H1 (cell line): ENCODE data around the gene CHD6. TPM values are rescaled to one million over a fixed set of nuclear protein-coding genes. Genes with fewer than 3 reads are reported as not detected.

Experiments
- CTCF ChIA-PET: fragments of 300-600 bp; sonication (Branson Sonifier 250); formaldehyde crosslinking; loops from one replicate; lab custom pipeline; 2021; ENCODE audit not compliant: partially characterized antibody; lab: Charles Lee
- POLR2A ChIA-PET: fragments of 300-600 bp; sonication (Branson Sonifier 250); formaldehyde crosslinking; loops from one replicate; lab custom pipeline; 2021; ENCODE audit warnings: inconsistent platforms; ENCODE audit not compliant: partially characterized antibody; lab: Charles Lee
- DNase-seq, 2 experiments: peaks; one replicate each; pipeline versions ENCODE4 v3.0.0 to v3.0.0-alpha.2; 2010 to 2022; ENCODE audit warnings: low spot score in 2 of 2, low read depth in 1 of 2, mixed read lengths in 1 of 2
- FAIRE-seq: peaks from 2 replicates; lab custom pipeline; 2011; peaks lifted over from hg19 to GRCh38; lab: Jason Lieb, UNC
- H2AFZ ChIP-seq: 2 replicates; pipeline ENCODE4 v1.8.1; 2012; ENCODE audit warnings: low read length, inconsistent platforms
- H2AK5ac ChIP-seq: 2 replicates; pipeline ENCODE4 v1.6.1; 2013; ENCODE audit warnings: low read depth, low read length
- H2BK120ac ChIP-seq: replicated peaks from 2 replicates; pipeline ENCODE3; 2013; ENCODE audit warnings: low read depth, low read length, inconsistent platforms
- H2BK12ac ChIP-seq: 2 replicates; pipeline ENCODE4 v1.6.1; 2013; ENCODE audit warnings: low read depth, low read length
- H2BK15ac ChIP-seq: 2 replicates; pipeline ENCODE4 v1.6.1; 2013; ENCODE audit warnings: low read length
- H2BK20ac ChIP-seq: 2 replicates; pipeline ENCODE4 v1.6.1; 2013; ENCODE audit warnings: low read length
- H2BK5ac ChIP-seq: 2 replicates; pipeline ENCODE4 v1.6.1; 2013; ENCODE audit warnings: low read depth, low read length
- H3K14ac ChIP-seq: 2 replicates; pipeline ENCODE4 v1.6.1; 2013; ENCODE audit warnings: inconsistent platforms; ENCODE audit not compliant: insufficient read length
- H3K18ac ChIP-seq: 2 replicates; pipeline ENCODE4 v1.6.1; 2013; ENCODE audit warnings: low read length; ENCODE audit errors: extremely low read depth
- H3K23ac ChIP-seq: 2 replicates; pipeline ENCODE4 v1.6.1; 2013; ENCODE audit warnings: inconsistent platforms; ENCODE audit not compliant: insufficient read length
- H3K23me2 ChIP-seq: 2 replicates; pipeline ENCODE4 v1.6.1; 2013; ENCODE audit warnings: low read depth, low read length
- H3K27ac ChIP-seq: 2 replicates; pipeline ENCODE4 v1.6.1; 2011; ENCODE audit warnings: low read depth, low read length, inconsistent platforms
- H3K27me3 ChIP-seq, 4 experiments: replicated peaks in 1 of 4; 1 replicate in 1 of 4; 2 replicates in 3 of 4; pipeline versions ENCODE4 v1.6.1 to v1.8.1; 2011 to 2013; ENCODE audit warnings: low read length in 3 of 4, mild to moderate bottlenecking in 3 of 4, inconsistent platforms in 2 of 4, mixed read lengths in 2 of 4, moderate library complexity in 1 of 4; ENCODE audit not compliant: control insufficient read depth in 3 of 4, insufficient read depth in 3 of 4; ENCODE audit errors: extremely low read depth in 1 of 4
- H3K36me3 ChIP-seq, 4 experiments: 2 replicates each; pipeline versions ENCODE4 v1.6.1 to v1.8.1; 2011 to 2013; ENCODE audit warnings: mild to moderate bottlenecking in 4 of 4, low read length in 3 of 4, moderate library complexity in 2 of 4, control low read depth in 1 of 4, inconsistent platforms in 1 of 4; ENCODE audit not compliant: insufficient read depth in 4 of 4, control insufficient read depth in 2 of 4
- H3K4ac ChIP-seq: replicated peaks from 2 replicates; pipeline ENCODE3; 2013; ENCODE audit warnings: low read length, low read depth, mixed read lengths, inconsistent platforms; ENCODE audit not compliant: insufficient read length
- H3K4me1 ChIP-seq, 4 experiments: replicated peaks in 1 of 4; 1 replicate in 1 of 4; 2 replicates in 3 of 4; pipeline versions ENCODE4 v1.6.1 to v1.8.1; 2011 to 2013; ENCODE audit warnings: low read length in 3 of 4, inconsistent platforms in 2 of 4, mixed read lengths in 1 of 4; ENCODE audit not compliant: insufficient read depth in 4 of 4, control insufficient read depth in 3 of 4
- H3K4me2 ChIP-seq, 2 experiments: 2 replicates each; pipeline versions ENCODE4 v1.6.1 to v1.8.1; 2011 to 2013; ENCODE audit warnings: low read depth in 2 of 2, low read length in 2 of 2, control low read depth in 1 of 2, inconsistent platforms in 1 of 2, mild to moderate bottlenecking in 1 of 2; ENCODE audit not compliant: insufficient read depth in 1 of 2
- H3K4me3 ChIP-seq, 4 experiments: fragments of 200-600, 300-600 bp in 1 of 4; sonication (generic), shearing (Covaris generic), sonication (Bioruptor Twin) in 1 of 4; 2 replicates each; pipeline versions ENCODE4 v1.5.1 to v1.8.1; 2011 to 2016; ENCODE audit warnings: low read length in 4 of 4, low read depth in 3 of 4, control low read depth in 2 of 4, inconsistent platforms in 2 of 4, mild to moderate bottlenecking in 2 of 4, mixed read lengths in 1 of 4, moderate library complexity in 1 of 4; ENCODE audit not compliant: insufficient read depth in 2 of 4; ENCODE audit errors: extremely low read depth in 1 of 4
- H3K56ac ChIP-seq: replicated peaks from 2 replicates; pipeline ENCODE3; 2013; ENCODE audit warnings: low read depth, mild to moderate bottlenecking, mixed read lengths, low read length, inconsistent platforms; ENCODE audit not compliant: insufficient read length
- H3K79me1 ChIP-seq: 2 replicates; pipeline ENCODE4 v1.6.1; 2013; ENCODE audit warnings: low read depth, low read length, control low read depth
- H3K79me2 ChIP-seq, 2 experiments: 2 replicates each; pipeline versions ENCODE4 v1.6.1 to v1.8.1; 2012 to 2013; ENCODE audit warnings: low read length in 2 of 2, mild to moderate bottlenecking in 2 of 2, inconsistent platforms in 1 of 2; ENCODE audit not compliant: insufficient read depth in 2 of 2, control insufficient read depth in 1 of 2
- H3K9ac ChIP-seq, 4 experiments: replicated peaks in 1 of 4; 1 replicate in 1 of 4; 2 replicates in 3 of 4; pipeline versions ENCODE4 v1.6.1 to v1.8.1; 2011 to 2013; ENCODE audit warnings: low read depth in 3 of 4, low read length in 3 of 4, control low read depth in 2 of 4, mild to moderate bottlenecking in 2 of 4, moderate library complexity in 2 of 4, inconsistent platforms in 1 of 4; ENCODE audit errors: extremely low read depth in 1 of 4
- H3K9me3 ChIP-seq, 2 experiments: 2 replicates each; pipeline versions ENCODE4 v1.6.1 to v1.8.1; 2012 to 2013; ENCODE audit warnings: mild to moderate bottlenecking in 2 of 2, moderate library complexity in 2 of 2, control low read depth in 1 of 2, inconsistent platforms in 1 of 2, low read depth in 1 of 2, low read length in 1 of 2, mixed read lengths in 1 of 2; ENCODE audit not compliant: insufficient read depth in 2 of 2
- H4K20me1 ChIP-seq, 2 experiments: replicated peaks in 1 of 2; 2 replicates each; pipeline versions ENCODE3 to v1.8.1; 2011 to 2013; ENCODE audit warnings: inconsistent platforms in 2 of 2, low read length in 2 of 2, mild to moderate bottlenecking in 1 of 2; ENCODE audit not compliant: insufficient read depth in 2 of 2, control insufficient read depth in 1 of 2
- H4K5ac ChIP-seq: 2 replicates; pipeline ENCODE4 v1.6.1; 2013; ENCODE audit warnings: low read length, low read depth, mixed read lengths, inconsistent platforms; ENCODE audit not compliant: insufficient read length
- H4K8ac ChIP-seq: 2 replicates; pipeline ENCODE4 v1.8.0; 2013; ENCODE audit warnings: mild to moderate bottlenecking, moderate library complexity, low read length, inconsistent platforms; ENCODE audit not compliant: insufficient read depth; ENCODE audit errors: extremely low read depth
- H4K91ac ChIP-seq: replicated peaks from 2 replicates; pipeline ENCODE3; 2013; ENCODE audit warnings: low read length, mixed read lengths, inconsistent platforms; ENCODE audit not compliant: insufficient read length
- CEBPB ChIP-seq: IDR thresholded peaks from 2 replicates; pipeline ENCODE4 v1.6.1; 2012; ENCODE audit warnings: low read depth, low read length
- CREB1 ChIP-seq: IDR thresholded peaks from 2 replicates; pipeline ENCODE4 v1.6.1; 2012; ENCODE audit warnings: inconsistent platforms
- HDAC6 ChIP-seq: IDR thresholded peaks from one replicate; pipeline ENCODE4 v1.7.1; 2012; ENCODE audit warnings: low read depth, mild to moderate bottlenecking, inconsistent platforms, low read length, moderate library complexity
- MAX ChIP-seq: IDR thresholded peaks from 2 replicates; pipeline ENCODE4 v1.6.1; 2012; ENCODE audit warnings: inconsistent platforms
- NANOG ChIP-seq: IDR thresholded peaks from 2 replicates; pipeline ENCODE4 v1.6.1; 2011; ENCODE audit warnings: low read length, low read depth, mild to moderate bottlenecking, inconsistent platforms; ENCODE audit not compliant: insufficient read depth, poor library complexity, severe bottlenecking
- PHF8 ChIP-seq: fragments of 200-600 bp; sonication (generic); conservative IDR thresholded peaks from 2 replicates; pipeline ENCODE4 v1.7.1; 2012; ENCODE audit warnings: low read depth, mild to moderate bottlenecking, inconsistent platforms, low read length, moderate library complexity
- POLR2AphosphoS5 ChIP-seq: IDR thresholded peaks from 2 replicates; pipeline ENCODE4 v1.6.1; 2011; ENCODE audit warnings: low read depth, low read length
- RBBP5 ChIP-seq: IDR thresholded peaks from 2 replicates; pipeline ENCODE4 v1.7.1; 2012; ENCODE audit warnings: low read depth, mild to moderate bottlenecking, inconsistent platforms, low read length, moderate library complexity, borderline replicate concordance
- SIRT6 ChIP-seq: IDR thresholded peaks from one replicate; pipeline ENCODE4 v1.7.1; 2012; ENCODE audit warnings: low read length, inconsistent platforms
- SP1 ChIP-seq: IDR thresholded peaks from 2 replicates; pipeline ENCODE4 v1.6.1; 2011; ENCODE audit warnings: low read depth, low read length
- TAF7 ChIP-seq: optimal IDR thresholded peaks from 2 replicates; pipeline ENCODE3; 2011; ENCODE audit warnings: low read depth, mild to moderate bottlenecking, inconsistent platforms, low read length, moderate library complexity, borderline replicate concordance
- TCF12 ChIP-seq: IDR thresholded peaks from 2 replicates; pipeline ENCODE4 v1.6.1; 2011; ENCODE audit warnings: low read depth, mild to moderate bottlenecking, low read length
- WGBS, 2 experiments: shearing (Covaris generic) in 1 of 2; methylation state at CpG; one replicate each; pipeline versions ENCODE4 v1.1.6 to v1.1.7; 2013 to 2015; ENCODE audit warnings: low lambda C conversion rate in 2 of 2, mixed read lengths in 2 of 2, inconsistent platforms in 1 of 2, low coverage in 1 of 2, missing lambda C conversion rate in 1 of 2; ENCODE audit not compliant: insufficient replicate concordance in 2 of 2, insufficient coverage in 1 of 2, insufficient read length in 1 of 2; ENCODE audit errors: extremely low coverage in 1 of 2, missing lambda C conversion rate in 1 of 2; 5-methylcytosine and 5-hydroxymethylcytosine counted together
- polyA plus RNA-seq, 7 experiments: library from polyadenylated mRNA; depleted of rRNA in 3 of 7; stranded (reverse) in 5 of 7; unstranded in 2 of 7; fragments of >200 nt in 5 of 7; fragments of 200-250 nt in 2 of 7; gene quantifications; 1 replicate in 5 of 7; 2 replicates in 1 of 7; 4 replicates in 1 of 7; pipeline versions ENCODE4 v1.2.1 to v1.2.3, GENCODE V29; 2011 to 2013; ENCODE audit warnings: missing spikeins in 2 of 7, mixed read lengths in 2 of 7
- total RNA-seq: library from RNA; stranded (reverse); fragmentation: NEBNext Ultra II Directional; extraction: Animal tissue kit (Norgen Biotek cat#: 25700); gene quantifications from 2 replicates; pipeline ENCODE4 v1.2.1, GENCODE V29; 2021

CHD6 gene
- total and polyA plus RNA-seq, 2 of the 8 experiments (the other 6 are each of a cell fraction or from before 2014, with no cell fraction given): 11.1 to 62.9 TPM

DNA sequence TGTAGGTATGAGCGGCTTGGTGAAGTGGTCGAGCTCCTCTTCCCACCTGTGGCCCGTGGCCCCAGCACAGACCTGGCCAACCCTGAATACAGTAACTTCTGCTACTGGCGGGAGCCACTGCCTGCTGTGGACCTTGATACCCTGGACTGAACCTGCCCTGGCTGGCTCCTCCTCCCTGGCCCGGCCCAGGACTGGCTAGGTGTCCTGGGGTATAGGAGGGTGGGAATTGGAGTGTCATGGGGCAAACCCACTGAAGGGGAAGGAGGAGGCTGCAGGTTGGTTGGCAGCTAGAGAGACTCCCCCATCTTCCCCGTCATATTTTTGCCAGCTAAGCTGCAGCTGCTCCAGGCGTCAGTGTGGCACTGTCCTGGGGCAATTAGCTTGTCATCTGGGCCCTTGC, 259.5 kb downstream of the CHD6 start:
- no peak overlapping the region for H4K91ac ChIP-seq
- H3K18ac ChIP-seq: no peak overlapping the region
- H3K4ac ChIP-seq: no peak overlapping the region
- no peak overlapping the region for H3K4me2 ChIP-seq
- H3K79me1 ChIP-seq: no peaks in the 10 kb centered on the region
- H4K5ac ChIP-seq: no peak overlapping the region
- ChIA-PET CTCF (interaction anchor here (0.9 to 1.8 kb wide), 6 partner anchors 10 to 183 kb away, joined by 3 to 6 read pairs (median 4); partner anchors contain the start of gene LPIN3), POLR2A (interaction anchor here (1.4 kb wide), 2 partner anchors 37 to 116 kb away, joined by 3 read pairs; no protein-coding TSS in a partner anchor)
- no peak overlapping the region for H4K8ac ChIP-seq
- H2BK20ac ChIP-seq: no peak overlapping the region
- H3K9me3 ChIP-seq: no peaks in the 10 kb centered on the region
- no peak for DNase-seq
- no peak overlapping the region for H3K56ac ChIP-seq
- H2AK5ac ChIP-seq: no peak overlapping the region
- no peak overlapping the region for H2BK15ac ChIP-seq
- H3K23me2 ChIP-seq: no peaks in the 10 kb centered on the region
- no peaks in the 10 kb centered on the region for H3K4me1 ChIP-seq
- no peaks in the 10 kb centered on the region for H3K36me3 ChIP-seq
- H3K27ac ChIP-seq: no peak overlapping the region
- no peaks in the 10 kb centered on the region for H3K79me2 ChIP-seq
- TF ChIP-seq SP1: no peak
- TF ChIP-seq RBBP5: no peak
- no peak for TF ChIP-seq NANOG
- TF ChIP-seq CREB1: no peak
- no peak for TF ChIP-seq POLR2AphosphoS5
- TF ChIP-seq MAX: no peak
- no peak for TF ChIP-seq PHF8
- no peak for TF ChIP-seq TAF7
- no peak for TF ChIP-seq HDAC6
- TF ChIP-seq CEBPB: no peak
- TF ChIP-seq SIRT6: no peak
- TF ChIP-seq TCF12: no peak
- H3K14ac ChIP-seq: no peak overlapping the region
- H2AFZ ChIP-seq: no peak overlapping the region
- no peak overlapping the region for H3K9ac ChIP-seq
- no peak overlapping the region for H3K4me3 ChIP-seq
- H2BK5ac ChIP-seq: no peak overlapping the region
- no peak for FAIRE-seq
- no peak overlapping the region for H3K23ac ChIP-seq
- H4K20me1 ChIP-seq: peaks cover 0 to 3% of the 10 kb centered on the region in 2 experiments
- WGBS, 2 experiments: 85% methylated on average over 7 of the region's 7 CpGs; no CpG with 5 or more reads in 1 of the 2 experiments
- no peaks in the 10 kb centered on the region for H3K27me3 ChIP-seq
- no peak overlapping the region for H2BK12ac ChIP-seq
- no peak overlapping the region for H2BK120ac ChIP-seq
